Keratinocyte (primary cell): ENCODE measurements around the gene XYLT2. TPM values are rescaled to one million over a fixed set of nuclear protein-coding genes. Genes with fewer than 3 reads are reported as not detected.

Experiments
- DNase-seq: peaks from one replicate; pipeline ENCODE4 v3.0.0-alpha.2; 2011; ENCODE audit warnings: low read depth, missing footprints, low spot score
- FAIRE-seq: peaks from 2 replicates; lab custom pipeline; 2011; peaks lifted over from hg19 to GRCh38; lab: Jason Lieb, UNC
- H2AFZ ChIP-seq: 2 replicates; pipeline ENCODE4 v1.6.0; 2012; ENCODE audit warnings: low read length, control low read depth, inconsistent platforms; ENCODE audit not compliant: control insufficient read depth
- H3K27ac ChIP-seq: 2 replicates; pipeline ENCODE4 v1.5.1; 2011; ENCODE audit warnings: low read length; ENCODE audit not compliant: control insufficient read depth, insufficient read depth
- H3K27me3 ChIP-seq: 3 replicates; pipeline ENCODE4 v1.6.0; 2011; ENCODE audit warnings: low read length; ENCODE audit not compliant: control insufficient read depth, insufficient read depth; ENCODE audit errors: extremely low read depth
- H3K36me3 ChIP-seq, 2 experiments: 2 replicates in 1 of 2; 3 replicates in 1 of 2; pipeline ENCODE4 v1.5.1; 2011; ENCODE audit warnings: low read length in 2 of 2, mild to moderate bottlenecking in 1 of 2; ENCODE audit not compliant: control insufficient read depth in 2 of 2, insufficient read depth in 2 of 2; ENCODE audit errors: extremely low read depth in 1 of 2
- H3K4me1 ChIP-seq: 3 replicates; pipeline ENCODE4 v1.5.1; 2011; ENCODE audit warnings: low read length; ENCODE audit not compliant: control insufficient read depth, insufficient read depth; ENCODE audit errors: extremely low read depth
- H3K4me2 ChIP-seq: 3 replicates; pipeline ENCODE4 v1.6.0; 2011; ENCODE audit warnings: low read depth, low read length; ENCODE audit not compliant: control insufficient read depth, insufficient read depth; ENCODE audit errors: extremely low read depth
- H3K4me3 ChIP-seq, 3 experiments: fragments of 200-600 bp in 1 of 3; sonication (generic) in 1 of 3; 2 replicates in 2 of 3; 3 replicates in 1 of 3; pipeline ENCODE4 v1.5.1; 2011 to 2016; ENCODE audit warnings: low read length in 3 of 3, mild to moderate bottlenecking in 3 of 3, control low read depth in 2 of 3, inconsistent platforms in 1 of 3, low read depth in 1 of 3, mixed read lengths in 1 of 3, mixed run types in 1 of 3, moderate library complexity in 1 of 3; ENCODE audit not compliant: control insufficient read depth in 2 of 3, insufficient read depth in 2 of 3; ENCODE audit errors: extremely low read depth in 1 of 3
- H3K79me2 ChIP-seq: 2 replicates; pipeline ENCODE4 v1.6.0; 2012; ENCODE audit warnings: low read length; ENCODE audit not compliant: control insufficient read depth, insufficient read depth
- H3K9ac ChIP-seq: 3 replicates; pipeline ENCODE4 v1.6.0; 2011; ENCODE audit warnings: low read length; ENCODE audit not compliant: control insufficient read depth, insufficient read depth; ENCODE audit errors: extremely low read depth
- H3K9me1 ChIP-seq: 3 replicates; pipeline ENCODE4 v1.6.0; 2011; ENCODE audit warnings: low read length; ENCODE audit not compliant: control insufficient read depth, insufficient read depth; ENCODE audit errors: extremely low read depth
- H3K9me3 ChIP-seq: 2 replicates; pipeline ENCODE4 v1.5.1; 2012; ENCODE audit warnings: low read depth, low read length; ENCODE audit not compliant: control insufficient read depth
- H4K20me1 ChIP-seq: 3 replicates; pipeline ENCODE4 v1.6.0; 2011; ENCODE audit warnings: low read length; ENCODE audit not compliant: control insufficient read depth, insufficient read depth; ENCODE audit errors: extremely low read depth
- EZH2 ChIP-seq: IDR thresholded peaks from one replicate; pipeline ENCODE4 v1.6.1; 2012; ENCODE audit warnings: inconsistent platforms, mild to moderate bottlenecking, low read length, moderate library complexity
- dilution Hi-C: fragments of 300-500 bp; cut with MboI; formaldehyde crosslinking; loops from one replicate; pipeline ENCODE4 v1.7.0; 2020; ENCODE audit warnings: low sequenced_read_pairs; ENCODE audit not compliant: extremely low pct_ligation_motif_present
- polyA plus RNA-seq, 5 experiments: library from polyadenylated mRNA; depleted of rRNA in 3 of 5; stranded (reverse) in 3 of 5; stranded (forward) in 1 of 5; unstranded in 1 of 5; fragments of >200 nt; gene quantifications; 1 replicate in 1 of 5; 2 replicates in 3 of 5; 3 replicates in 1 of 5; pipeline versions ENCODE4 v1.2.1 to v1.2.3, GENCODE V29; 2011 to 2012; ENCODE audit warnings: missing spikeins in 2 of 5, low read depth in 1 of 5, low replicate concordance in 1 of 5
- TF ChIP-seq, protein P1 (sequence below), 3 experiments: IDR thresholded peaks in 1 of 3; conservative IDR thresholded peaks in 1 of 3; optimal IDR thresholded peaks in 1 of 3; 2 replicates in 2 of 3; 3 replicates in 1 of 3; pipeline versions ENCODE3 to v1.5.1; 2011; ENCODE audit warnings: low read length in 3 of 3, mild to moderate bottlenecking in 3 of 3, moderate library complexity in 2 of 3, control low read depth in 1 of 3, inconsistent platforms in 1 of 3; ENCODE audit not compliant: insufficient read depth in 2 of 3; ENCODE audit errors: extremely low read depth in 1 of 3

XYLT2 gene
- polyA plus RNA-seq, 1 donor (not counting 4 experiments of a cell fraction or from before 2014, with no cell fraction given) = 15.3 TPM

DNA sequence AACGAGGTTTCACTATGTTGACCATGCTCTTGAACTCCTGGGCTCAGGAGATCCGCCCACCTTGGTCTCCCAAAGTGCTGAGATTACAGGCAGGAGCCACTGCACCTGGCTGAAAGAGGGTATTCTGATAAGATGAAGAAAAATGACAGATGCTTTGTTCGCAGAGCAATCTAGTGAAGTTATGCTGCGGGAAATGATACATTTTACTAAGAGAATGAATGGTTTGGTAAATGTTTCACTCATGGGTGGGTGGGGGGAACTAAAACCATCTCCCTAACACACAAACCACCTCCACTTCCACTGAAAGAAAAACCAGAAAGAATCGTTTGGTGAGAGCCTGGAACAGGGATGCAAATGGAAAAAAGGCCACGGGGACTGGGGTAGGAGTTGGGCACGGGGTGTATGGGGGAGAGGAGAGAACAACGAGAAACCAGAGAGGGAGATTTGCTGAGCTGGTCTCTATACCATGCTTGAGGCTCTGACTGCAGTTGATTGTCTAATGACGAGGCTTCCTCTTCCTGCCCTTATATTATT, 19.0 kb upstream of the XYLT2 start:
- TF ChIP-seq, protein P1, sequence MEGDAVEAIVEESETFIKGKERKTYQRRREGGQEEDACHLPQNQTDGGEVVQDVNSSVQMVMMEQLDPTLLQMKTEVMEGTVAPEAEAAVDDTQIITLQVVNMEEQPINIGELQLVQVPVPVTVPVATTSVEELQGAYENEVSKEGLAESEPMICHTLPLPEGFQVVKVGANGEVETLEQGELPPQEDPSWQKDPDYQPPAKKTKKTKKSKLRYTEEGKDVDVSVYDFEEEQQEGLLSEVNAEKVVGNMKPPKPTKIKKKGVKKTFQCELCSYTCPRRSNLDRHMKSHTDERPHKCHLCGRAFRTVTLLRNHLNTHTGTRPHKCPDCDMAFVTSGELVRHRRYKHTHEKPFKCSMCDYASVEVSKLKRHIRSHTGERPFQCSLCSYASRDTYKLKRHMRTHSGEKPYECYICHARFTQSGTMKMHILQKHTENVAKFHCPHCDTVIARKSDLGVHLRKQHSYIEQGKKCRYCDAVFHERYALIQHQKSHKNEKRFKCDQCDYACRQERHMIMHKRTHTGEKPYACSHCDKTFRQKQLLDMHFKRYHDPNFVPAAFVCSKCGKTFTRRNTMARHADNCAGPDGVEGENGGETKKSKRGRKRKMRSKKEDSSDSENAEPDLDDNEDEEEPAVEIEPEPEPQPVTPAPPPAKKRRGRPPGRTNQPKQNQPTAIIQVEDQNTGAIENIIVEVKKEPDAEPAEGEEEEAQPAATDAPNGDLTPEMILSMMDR (optimal IDR thresholded peaks at IDR 0.05 in 1 of 3, IDR thresholded peaks at IDR 0.05 in 1 of 3, conservative IDR thresholded peaks at IDR 0.05 in 1 of 3; ENCODE audit: extremely low read depth in 1 of 3, insufficient read depth in 2 of 3, low read length in 3 of 3) = no peak
- TF ChIP-seq EZH2 = no peak
- dilution Hi-C loops = no loop called here
- Histone ChIP-seq H3K4me3 (no peak overlapping the region), H3K9me3 (no peaks in the 10 kb centered on the region), H4K20me1 (no peaks in the 10 kb centered on the region), H2AFZ (no peak overlapping the region), H3K27me3 (no peaks in the 10 kb centered on the region), H3K27ac (no peak overlapping the region), H3K4me1 (no peaks in the 10 kb centered on the region), H3K79me2 (no peaks in the 10 kb centered on the region), H3K9me1 (no peaks in the 10 kb centered on the region), H3K4me2 (no peak overlapping the region), H3K36me3 (no peaks in the 10 kb centered on the region), H3K9ac (no peak overlapping the region)
- DNase-seq (no peak), FAIRE-seq (no peak)

GRCh38 chr17:50328363-50329325, 17.3 kb upstream of the XYLT2 start:
- Histone ChIP-seq H3K36me3 (no peaks in the 10 kb centered on the region), H4K20me1 (no peaks in the 10 kb centered on the region), H3K9ac (no peak overlapping the region), H3K4me3 (no peak overlapping the region), H3K79me2 (no peaks in the 10 kb centered on the region), H3K9me1 (no peaks in the 10 kb centered on the region), H2AFZ (no peak overlapping the region), H3K27ac (no peak overlapping the region), H3K9me3 (no peaks in the 10 kb centered on the region), H3K4me1 (no peaks in the 10 kb centered on the region), H3K27me3 (no peaks in the 10 kb centered on the region), H3K4me2 (no peak overlapping the region)
- DNase-seq = no peak
- dilution Hi-C loops = no loop called here
- no peak for FAIRE-seq
- no peak for TF ChIP-seq EZH2
- TF ChIP-seq, protein P1 (optimal IDR thresholded peaks at IDR 0.05 in 1 of 3, IDR thresholded peaks at IDR 0.05 in 1 of 3, conservative IDR thresholded peaks at IDR 0.05 in 1 of 3; ENCODE audit: extremely low read depth in 1 of 3, insufficient read depth in 2 of 3, low read length in 3 of 3) = no peak
